ENCODE data around the gene ZNF184.
A peak's percentile ranks its signal among the peaks of the same experiment; 100 is the strongest.

Gene ZNF184

GRCh38 chr6:27472617-27473400 is at the start of gene ZNF184:
Gene ZNF184 (minus strand): TSS chr6:27473105. CDS start chr6:27472294, 811 bp downstream.
- peak; percentile 85 to 88 for DNase-seq

- DNase-seq = peak; percentile 71 to 78
Measured at GRCh38 chr6:27518881-27519795, 46.2 kb upstream of the ZNF184 start.

DNA sequence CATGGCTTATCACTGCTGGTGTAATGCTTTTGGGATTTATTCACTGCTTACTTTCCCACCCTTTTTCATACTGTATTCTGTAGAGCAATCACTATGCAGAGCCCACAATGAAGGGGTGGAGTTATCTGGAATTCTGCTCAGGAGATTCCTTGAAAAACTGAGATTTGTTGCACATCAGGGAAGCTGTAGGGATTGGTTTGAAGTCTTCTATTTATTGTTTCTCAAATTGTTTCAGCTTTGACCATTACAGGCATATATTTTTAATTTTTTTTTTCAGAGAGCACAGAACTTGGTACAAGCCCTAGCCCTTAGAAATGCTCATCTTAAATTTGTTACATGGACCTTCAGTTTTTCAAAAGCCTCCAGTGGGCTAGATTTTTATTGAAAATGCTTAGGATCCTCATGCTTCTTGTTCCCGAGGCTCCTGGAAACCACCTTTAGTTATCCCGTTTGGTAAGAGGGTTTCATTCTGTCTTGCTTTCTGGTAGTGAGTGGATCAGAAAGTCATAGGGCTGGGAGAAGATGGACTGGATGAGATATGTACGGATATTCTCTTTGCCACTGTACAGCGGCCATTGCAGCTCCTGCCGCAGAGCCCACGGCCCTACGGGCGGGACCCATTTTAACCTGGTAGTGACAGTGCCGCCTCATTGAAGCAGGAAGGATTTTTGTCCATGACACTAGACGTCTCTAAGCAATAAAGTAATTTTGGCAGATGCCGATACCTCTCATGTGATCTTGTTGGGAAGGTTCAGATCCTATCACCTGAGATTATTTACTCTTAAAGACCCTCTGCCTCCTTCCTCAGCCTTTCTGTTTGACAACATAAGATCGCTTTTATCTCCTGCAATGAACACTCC is 45.3 kb upstream of the ZNF184 start:
- no peak for DNase-seq

GRCh38 chr6:27517238-27517637 is 44.3 kb upstream of the ZNF184 start:
- no peak for DNase-seq

DNA sequence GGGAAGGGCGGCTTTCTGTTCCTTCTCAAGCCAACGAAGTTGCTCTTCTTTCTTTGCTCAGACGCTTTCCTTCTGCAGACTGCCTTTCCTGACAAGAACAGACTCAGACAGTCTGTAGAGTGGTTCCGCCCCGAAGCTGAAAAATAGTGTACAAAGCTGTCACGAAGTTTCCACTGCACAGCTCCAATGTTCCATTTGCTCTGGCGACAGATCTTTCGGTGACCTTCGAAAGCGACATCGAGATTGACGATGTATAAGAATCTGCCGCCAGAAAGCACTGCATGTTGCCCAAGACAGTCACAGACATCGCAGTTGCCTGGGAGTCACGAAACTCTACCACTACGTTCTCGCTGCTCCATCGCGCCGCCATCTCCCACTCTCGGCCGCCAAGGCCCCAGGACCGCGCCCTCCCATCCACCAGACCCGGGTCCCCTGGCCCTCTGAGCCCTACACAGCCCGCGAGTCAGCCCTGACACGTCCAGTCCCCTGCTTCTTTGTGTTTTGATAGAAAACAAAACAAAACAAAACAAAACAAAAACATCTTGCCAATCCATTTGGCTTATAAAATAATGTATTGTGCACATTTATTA is 42.1 kb upstream of the ZNF184 start:
- DNase-seq = no peak

- DNase-seq = no peak
Measured at GRCh38 chr6:27512525-27512924, 39.6 kb upstream of the ZNF184 start.

- no peak for DNase-seq
Measured at GRCh38 chr6:27507041-27507956, 34.4 kb upstream of the ZNF184 start.

DNA sequence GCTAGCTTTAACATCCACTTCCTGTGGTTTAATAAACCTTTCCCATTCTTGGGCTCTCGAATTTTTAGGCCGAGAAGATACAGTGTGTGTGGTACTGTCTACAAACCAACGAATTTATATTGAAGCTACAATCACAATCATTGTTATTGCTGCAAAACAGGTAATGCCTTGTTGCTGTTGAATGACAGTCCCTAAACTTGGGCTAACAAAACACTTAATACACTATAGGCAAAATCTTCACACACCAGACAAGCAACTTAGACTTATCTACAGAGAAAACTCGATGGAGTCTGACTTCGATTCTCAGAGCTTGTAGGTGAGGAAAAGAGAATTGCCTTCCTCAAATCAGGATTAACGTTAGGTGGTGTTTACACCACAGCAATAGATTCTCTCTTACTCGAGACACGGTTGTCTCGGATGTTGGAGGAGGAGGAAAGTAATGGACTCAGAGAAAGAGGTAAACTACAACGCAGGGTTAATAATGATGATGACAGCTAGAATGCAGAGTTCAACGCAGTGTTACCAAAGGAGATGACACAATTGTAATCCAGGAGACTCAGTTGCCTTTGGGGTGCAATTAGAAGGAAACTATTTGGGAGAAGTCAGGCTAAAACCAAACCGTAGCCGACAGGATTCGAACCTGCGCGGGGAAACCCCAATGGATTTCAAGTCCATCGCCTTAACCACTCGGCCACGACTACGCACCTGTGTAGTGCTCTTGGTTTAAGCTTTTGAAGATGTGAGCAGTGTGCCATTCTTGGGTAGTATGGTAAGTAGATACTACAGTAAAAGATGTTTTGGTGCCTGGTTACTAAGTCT is 32.5 kb upstream of the ZNF184 start:
- DNase-seq = peak; percentile 53 to 65

- peak; percentile 87 to 89 for DNase-seq
Measured at GRCh38 chr6:27503436-27504030, 30.6 kb upstream of the ZNF184 start.

DNA sequence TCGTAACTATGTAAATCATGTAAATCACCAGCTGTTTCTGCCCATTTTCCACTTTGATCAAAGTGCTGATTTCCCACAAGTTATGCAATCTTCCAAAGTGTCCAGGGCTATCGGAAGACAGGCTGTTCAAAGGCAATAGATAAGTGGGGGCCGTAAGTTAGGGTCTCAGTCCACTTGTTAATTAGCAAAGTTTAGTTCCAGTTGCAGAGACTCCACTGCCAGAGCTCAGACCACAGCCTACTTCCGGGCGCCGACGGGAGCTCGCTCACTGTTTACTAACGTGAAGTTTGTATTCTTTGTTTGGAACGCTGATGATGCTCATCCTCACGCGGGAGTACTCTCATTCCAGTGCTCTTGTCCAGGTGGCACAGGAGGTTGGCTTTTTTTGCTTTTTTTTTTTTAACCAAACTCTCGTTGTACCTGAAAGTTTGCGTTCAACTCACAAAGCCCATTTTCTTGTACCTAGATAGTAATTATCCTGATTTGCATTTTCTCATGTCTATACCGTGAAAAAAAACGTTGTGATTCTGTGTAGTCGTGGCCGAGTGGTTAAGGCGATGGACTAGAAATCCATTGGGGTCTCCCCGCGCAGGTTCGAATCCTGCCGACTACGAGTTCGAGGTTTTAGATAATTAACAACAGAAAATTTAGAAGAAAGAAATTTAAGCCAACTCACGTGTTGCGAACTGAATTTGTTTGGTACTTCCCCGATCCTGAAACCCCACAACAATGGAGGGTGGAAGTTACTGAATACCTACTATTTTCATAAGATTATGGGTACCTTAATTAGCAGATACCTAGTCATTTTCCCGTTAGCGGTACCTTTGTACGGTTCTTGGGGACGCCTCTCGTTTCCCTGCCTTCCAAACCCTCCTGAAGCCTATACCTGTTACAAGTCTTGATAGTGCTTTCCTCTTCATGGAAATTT is 29.9 kb upstream of the ZNF184 start:
- peak; percentile 85 to 87 for DNase-seq

GRCh38 chr6:27501187-27501586 is 28.3 kb upstream of the ZNF184 start:
- DNase-seq = no peak

DNA sequence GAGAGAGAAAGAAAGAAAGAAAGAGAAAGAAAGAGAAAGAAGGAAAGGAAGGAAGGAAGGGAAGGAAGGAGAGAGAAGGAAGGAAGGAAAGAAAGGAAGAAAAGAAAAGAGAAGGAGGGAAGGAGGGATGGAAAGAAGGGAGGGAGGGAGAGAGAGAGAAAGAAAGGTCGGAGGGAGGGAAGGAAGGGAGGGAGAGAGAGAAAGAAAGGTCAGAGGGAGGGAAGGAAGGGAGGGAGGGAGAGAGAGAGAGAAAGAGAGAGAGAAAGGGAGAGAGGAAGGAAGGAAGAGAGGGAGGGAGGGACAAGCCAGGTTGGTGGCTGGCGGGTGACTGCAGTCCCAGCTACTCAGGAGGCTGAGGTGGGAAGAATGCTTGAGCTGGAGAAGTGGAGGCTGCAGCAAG is 27.3 kb upstream of the ZNF184 start:
- no peak for DNase-seq

- peak; percentile 84 to 88 for DNase-seq
Measured at GRCh38 chr6:27495386-27496135, 22.7 kb upstream of the ZNF184 start.

- DNase-seq = no peak
Measured at GRCh38 chr6:27494987-27495385, 22.1 kb upstream of the ZNF184 start.

DNA sequence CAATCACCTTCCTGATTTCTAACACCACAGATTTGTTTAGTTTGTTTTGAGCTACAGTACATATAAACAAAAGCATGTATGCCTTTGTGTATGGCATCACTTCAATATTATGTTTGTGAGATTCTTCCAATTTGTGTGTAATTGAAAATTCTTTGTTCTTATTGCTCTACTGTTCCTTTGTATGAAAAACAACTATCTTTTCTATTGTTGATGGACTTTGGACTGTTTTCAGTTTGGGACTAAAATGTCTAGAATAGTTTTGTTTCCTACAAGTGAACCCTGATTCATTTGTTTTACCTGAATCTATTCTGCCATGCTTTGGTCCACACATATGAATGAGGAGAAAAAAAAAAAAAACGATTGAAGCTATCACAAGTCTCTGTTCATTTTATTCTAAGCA is 21.2 kb upstream of the ZNF184 start:
- DNase-seq = no peak

GRCh38 chr6:27492631-27493190 is 19.8 kb upstream of the ZNF184 start:
- DNase-seq = no peak

DNA sequence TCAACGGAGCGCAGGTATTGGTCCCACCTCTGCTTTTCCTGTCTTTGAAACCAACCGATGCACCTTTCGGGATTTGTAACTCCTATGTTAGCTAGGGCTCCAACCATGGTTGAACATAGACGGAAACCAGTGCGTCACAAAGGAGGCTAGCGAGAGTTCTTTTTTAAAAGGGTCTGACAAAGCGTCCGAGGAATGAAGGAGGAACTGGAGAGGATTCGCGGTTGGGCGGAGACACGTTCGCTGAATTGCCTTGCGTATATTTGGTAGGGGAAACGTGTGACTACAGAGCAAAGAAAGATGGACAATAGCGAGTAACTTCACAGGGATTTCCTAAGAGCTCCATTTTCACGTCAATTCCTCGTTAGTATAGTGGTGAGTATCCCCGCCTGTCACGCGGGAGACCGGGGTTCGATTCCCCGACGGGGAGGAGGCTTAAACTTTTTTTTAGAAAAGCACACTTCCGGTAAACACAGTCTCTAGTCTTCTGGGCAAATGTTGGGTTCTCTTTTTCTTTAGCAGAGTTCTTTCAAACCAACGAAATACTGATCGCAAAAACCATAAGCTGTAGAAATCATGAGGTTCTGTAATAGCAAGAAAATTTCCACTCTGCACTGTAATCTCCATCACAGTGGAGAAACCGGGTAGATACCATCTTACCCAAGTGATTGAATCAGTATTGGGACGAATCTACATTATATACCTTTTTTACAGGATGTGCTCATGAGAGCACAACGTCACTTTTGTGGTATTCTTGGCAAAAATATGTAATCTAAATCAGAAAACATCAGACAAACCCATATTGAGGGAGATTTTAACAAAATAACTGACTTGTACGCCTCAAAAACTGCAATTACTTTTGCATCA is 6.6 kb upstream of the ZNF184 start:
- peak; percentile 87 to 88 for DNase-seq
